NCI-H1092 (cell line): ENCODE results near the gene ASPDH.

ENCODE experiments used
- DNase-seq: peaks from one replicate; lab custom pipeline; 2025; lab: John Stamatoyannopoulos, UW

Gene ASPDH

GRCh38 chr19:50513746-50514345 lies at the start of gene ASPDH:
Gene ASPDH (minus strand): TSS chr19:50513913. CDS start chr19:50513823, 90 bp downstream.
- no peak for DNase-seq

- DNase-seq: no peak
Measured at GRCh38 chr19:50562996-50563395, 49.3 kb upstream of the ASPDH start.

GRCh38 chr19:50562329-50562728 lies 48.6 kb upstream of the ASPDH start:
- no peak for DNase-seq

GRCh38 chr19:50559636-50560035 lies 45.9 kb upstream of the ASPDH start:
- no peak for DNase-seq

- DNase-seq: no peak
Measured at GRCh38 chr19:50558449-50558848, 44.7 kb upstream of the ASPDH start.

- no peak for DNase-seq
Measured at GRCh38 chr19:50558039-50558438, 44.3 kb upstream of the ASPDH start.

GRCh38 chr19:50557009-50557613 lies 43.4 kb upstream of the ASPDH start:
- DNase-seq: no peak

GRCh38 chr19:50556282-50557008 lies 42.7 kb upstream of the ASPDH start:
- peak; percentile 43 for DNase-seq

- DNase-seq: no peak
Measured at GRCh38 chr19:50555450-50556281, 42.0 kb upstream of the ASPDH start.

- no peak for DNase-seq
Measured at GRCh38 chr19:50555033-50555432, 41.3 kb upstream of the ASPDH start.

GRCh38 chr19:50554212-50554611 lies 40.5 kb upstream of the ASPDH start:
- no peak for DNase-seq

GRCh38 chr19:50553134-50553703 lies 39.5 kb upstream of the ASPDH start:
- no peak for DNase-seq

GRCh38 chr19:50552540-50552939 lies 38.8 kb upstream of the ASPDH start:
- DNase-seq: no peak

GRCh38 chr19:50551715-50552187 lies 38.0 kb upstream of the ASPDH start:
- no peak for DNase-seq

GRCh38 chr19:50551034-50551714 lies 37.5 kb upstream of the ASPDH start:
- no peak for DNase-seq

GRCh38 chr19:50550594-50550966 lies 36.9 kb upstream of the ASPDH start:
- DNase-seq: no peak

- DNase-seq: no peak
Measured at GRCh38 chr19:50549927-50550593, 36.3 kb upstream of the ASPDH start.

- no peak for DNase-seq
Measured at GRCh38 chr19:50549059-50549926, 35.6 kb upstream of the ASPDH start.

GRCh38 chr19:50548191-50549058 lies 34.7 kb upstream of the ASPDH start:
- DNase-seq: no peak
